PFSK-1 (cell line): Measurements from ENCODE around the gene FIBP.

Experiments used
- FOXP2 ChIP-seq: optimal IDR thresholded peaks from 2 replicates; pipeline ENCODE3; 2011; ENCODE audit warnings: borderline replicate concordance, control low read depth, inconsistent platforms; ENCODE audit not compliant: insufficient read depth; ENCODE audit errors: extremely low read length, extremely low read depth
- POLR2AphosphoS5 ChIP-seq: IDR thresholded peaks from 2 replicates; pipeline ENCODE4 v1.6.1; 2012; ENCODE audit warnings: low read depth, mild to moderate bottlenecking, control low read depth, low read length, moderate library complexity
- TF ChIP-seq, protein P1 (sequence below), 2 experiments: IDR thresholded peaks; 2 replicates each; pipeline versions ENCODE4 v1.6.1 to v1.8.0; 2011 to 2012; ENCODE audit warnings: low read depth in 2 of 2, low read length in 2 of 2, control low read depth in 1 of 2, inconsistent platforms in 1 of 2, mild to moderate bottlenecking in 1 of 2, moderate library complexity in 1 of 2; ENCODE audit not compliant: insufficient read depth in 1 of 2

DNA sequence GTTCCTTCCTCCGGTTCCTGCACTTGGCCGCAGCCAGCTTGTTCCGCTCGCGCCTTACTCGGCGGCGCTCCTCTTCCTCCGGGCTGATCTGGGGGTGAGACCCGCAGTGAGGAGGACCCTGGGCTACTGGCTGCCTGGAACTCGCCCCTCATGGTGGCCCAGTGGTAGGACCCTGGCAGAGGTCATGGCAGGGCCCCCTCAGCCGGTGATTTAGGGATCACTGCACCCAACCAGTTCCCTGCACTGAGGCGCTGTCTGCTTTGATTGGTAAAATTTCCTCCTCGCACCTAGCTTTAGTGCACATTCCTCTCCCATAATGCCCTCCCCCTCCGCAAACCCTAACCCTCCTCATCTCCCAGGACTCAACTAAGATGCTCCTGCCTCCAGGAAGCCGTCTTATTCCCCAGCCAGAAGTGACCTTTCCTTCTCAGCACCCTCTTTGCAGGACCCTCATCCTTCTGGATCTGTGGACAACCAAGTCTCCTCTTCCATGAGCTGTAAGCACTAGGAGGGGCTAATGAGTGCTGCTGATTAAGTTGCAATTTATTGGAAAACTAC lies 5.8 kb upstream of the FIBP start:
- TF ChIP-seq POLR2AphosphoS5: no peak
- TF ChIP-seq, protein P1, sequence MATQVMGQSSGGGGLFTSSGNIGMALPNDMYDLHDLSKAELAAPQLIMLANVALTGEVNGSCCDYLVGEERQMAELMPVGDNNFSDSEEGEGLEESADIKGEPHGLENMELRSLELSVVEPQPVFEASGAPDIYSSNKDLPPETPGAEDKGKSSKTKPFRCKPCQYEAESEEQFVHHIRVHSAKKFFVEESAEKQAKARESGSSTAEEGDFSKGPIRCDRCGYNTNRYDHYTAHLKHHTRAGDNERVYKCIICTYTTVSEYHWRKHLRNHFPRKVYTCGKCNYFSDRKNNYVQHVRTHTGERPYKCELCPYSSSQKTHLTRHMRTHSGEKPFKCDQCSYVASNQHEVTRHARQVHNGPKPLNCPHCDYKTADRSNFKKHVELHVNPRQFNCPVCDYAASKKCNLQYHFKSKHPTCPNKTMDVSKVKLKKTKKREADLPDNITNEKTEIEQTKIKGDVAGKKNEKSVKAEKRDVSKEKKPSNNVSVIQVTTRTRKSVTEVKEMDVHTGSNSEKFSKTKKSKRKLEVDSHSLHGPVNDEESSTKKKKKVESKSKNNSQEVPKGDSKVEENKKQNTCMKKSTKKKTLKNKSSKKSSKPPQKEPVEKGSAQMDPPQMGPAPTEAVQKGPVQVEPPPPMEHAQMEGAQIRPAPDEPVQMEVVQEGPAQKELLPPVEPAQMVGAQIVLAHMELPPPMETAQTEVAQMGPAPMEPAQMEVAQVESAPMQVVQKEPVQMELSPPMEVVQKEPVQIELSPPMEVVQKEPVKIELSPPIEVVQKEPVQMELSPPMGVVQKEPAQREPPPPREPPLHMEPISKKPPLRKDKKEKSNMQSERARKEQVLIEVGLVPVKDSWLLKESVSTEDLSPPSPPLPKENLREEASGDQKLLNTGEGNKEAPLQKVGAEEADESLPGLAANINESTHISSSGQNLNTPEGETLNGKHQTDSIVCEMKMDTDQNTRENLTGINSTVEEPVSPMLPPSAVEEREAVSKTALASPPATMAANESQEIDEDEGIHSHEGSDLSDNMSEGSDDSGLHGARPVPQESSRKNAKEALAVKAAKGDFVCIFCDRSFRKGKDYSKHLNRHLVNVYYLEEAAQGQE (IDR thresholded peaks at IDR 0.05; ENCODE audit: insufficient read depth in 1 of 2, low read depth in 2 of 2, low read length in 2 of 2): no peak
- TF ChIP-seq FOXP2: no peak
